ENCODE results near the gene PCBP3. TPM values are rescaled to one million over a fixed set of nuclear protein-coding genes. Genes with fewer than 3 reads are reported as not detected.

Gene PCBP3
- total RNA-seq, 1 experiment from 2014 or later = 0.23 TPM

DNA sequence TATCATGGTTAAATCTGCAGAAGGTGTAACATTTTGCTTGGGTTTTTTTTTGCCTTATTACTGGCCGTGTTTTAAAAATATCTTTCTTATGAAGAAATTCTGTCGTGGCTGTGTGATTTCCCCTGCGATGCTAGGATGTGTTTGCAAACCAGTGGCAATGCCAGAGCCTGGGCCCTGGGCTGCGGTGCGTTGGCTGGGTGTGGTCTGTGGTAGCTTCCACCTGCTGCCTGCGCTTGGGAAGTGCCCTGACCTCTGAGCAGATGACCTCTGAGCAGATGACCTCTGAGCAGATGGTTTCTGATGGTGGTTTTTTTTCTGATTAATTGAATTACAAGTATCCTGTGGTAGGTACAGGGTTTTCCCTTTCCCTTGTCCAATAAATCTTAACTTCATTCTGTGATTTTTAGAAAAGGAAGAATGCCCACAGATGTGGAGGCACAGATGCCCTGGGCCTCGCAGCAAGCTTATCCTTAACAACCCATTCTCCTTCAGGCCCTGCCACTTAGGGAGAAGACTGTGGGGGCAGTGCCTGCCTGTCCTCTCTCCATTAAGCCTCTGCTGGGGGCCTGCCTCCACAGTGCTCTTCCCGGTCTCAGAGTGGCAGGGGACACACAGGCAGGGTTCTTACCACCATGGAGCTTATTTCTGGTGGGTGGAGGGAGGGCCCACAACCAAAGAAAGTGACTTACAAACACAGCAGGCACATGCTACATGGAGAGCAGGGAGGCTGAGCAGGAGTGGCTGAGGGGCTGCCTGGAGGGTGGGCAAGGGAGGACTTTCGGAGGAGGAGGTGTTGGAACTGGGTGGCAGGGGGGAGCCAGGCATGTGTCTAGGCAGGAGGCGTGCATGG is 81.7 kb downstream of the PCBP3 start:
- H3K27me3 ChIP-seq = peaks cover 7% of the 10 kb centered on the region
- H3K36me3 ChIP-seq = no peaks in the 10 kb centered on the region
- no peak overlapping the region for H3K4me3 ChIP-seq
- no peaks in the 10 kb centered on the region for H3K9me3 ChIP-seq
- DNase-seq = no peak

- Histone ChIP-seq H3K36me3 (no peaks in the 10 kb centered on the region), H3K4me3 (no peak overlapping the region), H3K9me3 (no peaks in the 10 kb centered on the region), H3K27me3 (peaks cover 7% of the 10 kb centered on the region)
- DNase-seq = no peak
Measured at GRCh38 chr21:45725844-45726200, 82.3 kb downstream of the PCBP3 start.

GRCh38 chr21:45726438-45726837 is 82.9 kb downstream of the PCBP3 start:
- Histone ChIP-seq H3K4me3 (no peak overlapping the region), H3K27me3 (peaks cover 7% of the 10 kb centered on the region), H3K9me3 (no peaks in the 10 kb centered on the region), H3K36me3 (no peaks in the 10 kb centered on the region)
- DNase-seq = no peak

- Histone ChIP-seq H3K4me3 (no peak overlapping the region), H3K36me3 (no peaks in the 10 kb centered on the region), H3K27me3 (peaks cover 7% of the 10 kb centered on the region), H3K9me3 (no peaks in the 10 kb centered on the region)
- DNase-seq = no peak
Measured at GRCh38 chr21:45727390-45727789, 83.9 kb downstream of the PCBP3 start.

DNA sequence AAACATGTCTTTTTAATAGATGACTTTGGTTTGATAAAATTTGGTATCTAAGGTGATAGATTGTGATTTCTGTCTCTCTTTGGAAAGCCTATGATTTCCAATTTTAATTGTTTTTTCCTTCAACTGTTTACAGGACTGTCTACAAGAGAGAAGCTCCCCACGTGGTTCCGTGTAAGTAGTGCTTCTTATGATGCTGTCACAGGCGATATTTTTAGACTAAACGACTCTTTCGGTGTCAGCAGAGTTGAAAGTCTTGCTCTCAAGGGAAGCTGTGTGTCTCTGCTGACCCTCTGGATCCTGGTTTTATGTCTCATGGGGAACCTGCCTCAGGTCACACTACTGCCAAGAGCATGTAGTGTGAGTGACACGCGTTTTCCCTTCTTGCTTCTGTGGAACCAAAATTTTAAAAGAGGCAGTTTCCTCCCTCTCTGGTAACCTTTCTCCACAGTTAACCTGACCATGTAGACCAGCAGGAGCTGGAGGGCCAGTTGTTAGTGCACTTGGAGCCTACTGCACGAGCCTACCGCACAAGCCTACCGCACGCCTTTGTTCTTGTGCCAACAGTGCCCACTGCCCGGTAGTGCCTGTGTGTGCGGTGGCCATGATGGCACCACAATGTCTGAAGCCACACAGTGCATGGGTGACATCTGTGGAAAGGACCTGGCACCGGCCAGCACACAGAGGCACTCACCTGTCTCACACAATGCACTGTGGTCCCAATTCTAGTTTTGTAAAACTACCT is 91.9 kb downstream of the PCBP3 start:
- DNase-seq = no peak
- Histone ChIP-seq H3K36me3 (no peaks in the 10 kb centered on the region), H3K27me3 (no peaks in the 10 kb centered on the region), H3K4me3 (no peak overlapping the region), H3K9me3 (no peaks in the 10 kb centered on the region)

- no peak for DNase-seq
- H3K9me3 ChIP-seq = no peaks in the 10 kb centered on the region
Measured at GRCh38 chr21:45736042-45736689, 92.6 kb downstream of the PCBP3 start.

GRCh38 chr21:45736690-45737484 is 93.4 kb downstream of the PCBP3 start:
- no peak overlapping the region for H3K4me3 ChIP-seq
- no peaks in the 10 kb centered on the region for H3K36me3 ChIP-seq
- no peaks in the 10 kb centered on the region for H3K27me3 ChIP-seq
- no peaks in the 10 kb centered on the region for H3K9me3 ChIP-seq
- DNase-seq = no peak

More at GRCh38 chr21:45736042-45736689, 92.6 kb downstream of the PCBP3 start:
- Histone ChIP-seq H3K27me3 (no peaks in the 10 kb centered on the region), H3K4me3 (no peak overlapping the region), H3K36me3 (no peaks in the 10 kb centered on the region)

DNA sequence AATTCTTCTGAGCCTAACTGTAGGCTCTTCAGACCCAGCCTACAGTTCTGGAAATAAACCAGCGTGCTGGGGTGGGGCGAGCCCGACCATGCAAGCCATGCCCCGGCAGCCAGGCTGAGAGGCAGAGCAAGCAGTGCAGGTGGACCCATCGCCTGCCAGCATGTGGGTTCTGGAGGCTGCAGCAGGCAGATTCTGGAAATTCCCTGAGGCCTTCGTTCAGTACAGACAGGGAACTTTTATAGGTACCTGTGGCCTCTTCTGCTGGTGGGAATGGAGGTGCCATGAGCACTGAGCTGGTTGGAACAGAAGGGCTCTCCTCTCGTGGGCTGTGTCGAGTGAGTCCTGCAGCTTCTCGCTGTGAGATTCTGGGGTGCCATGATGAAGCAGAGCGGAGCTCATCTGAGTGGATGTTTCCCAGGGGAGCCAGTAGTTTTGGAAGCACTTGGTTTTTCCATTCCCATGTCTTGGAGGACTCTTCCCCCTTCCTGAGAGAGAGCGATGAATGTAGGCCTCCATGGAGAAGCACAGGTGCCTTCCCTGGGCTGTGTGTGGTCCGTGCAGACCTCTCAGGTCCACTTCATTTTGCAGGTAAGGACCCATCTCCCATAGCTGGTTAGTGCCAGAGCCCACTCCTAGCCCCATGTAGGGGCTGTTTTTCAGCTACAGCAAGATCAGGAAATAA is 94.1 kb downstream of the PCBP3 start:
- H3K9me3 ChIP-seq = no peaks in the 10 kb centered on the region
- no peaks in the 10 kb centered on the region for H3K27me3 ChIP-seq
- DNase-seq = no peak
- H3K36me3 ChIP-seq = no peaks in the 10 kb centered on the region
- H3K4me3 ChIP-seq = no peak overlapping the region

DNA sequence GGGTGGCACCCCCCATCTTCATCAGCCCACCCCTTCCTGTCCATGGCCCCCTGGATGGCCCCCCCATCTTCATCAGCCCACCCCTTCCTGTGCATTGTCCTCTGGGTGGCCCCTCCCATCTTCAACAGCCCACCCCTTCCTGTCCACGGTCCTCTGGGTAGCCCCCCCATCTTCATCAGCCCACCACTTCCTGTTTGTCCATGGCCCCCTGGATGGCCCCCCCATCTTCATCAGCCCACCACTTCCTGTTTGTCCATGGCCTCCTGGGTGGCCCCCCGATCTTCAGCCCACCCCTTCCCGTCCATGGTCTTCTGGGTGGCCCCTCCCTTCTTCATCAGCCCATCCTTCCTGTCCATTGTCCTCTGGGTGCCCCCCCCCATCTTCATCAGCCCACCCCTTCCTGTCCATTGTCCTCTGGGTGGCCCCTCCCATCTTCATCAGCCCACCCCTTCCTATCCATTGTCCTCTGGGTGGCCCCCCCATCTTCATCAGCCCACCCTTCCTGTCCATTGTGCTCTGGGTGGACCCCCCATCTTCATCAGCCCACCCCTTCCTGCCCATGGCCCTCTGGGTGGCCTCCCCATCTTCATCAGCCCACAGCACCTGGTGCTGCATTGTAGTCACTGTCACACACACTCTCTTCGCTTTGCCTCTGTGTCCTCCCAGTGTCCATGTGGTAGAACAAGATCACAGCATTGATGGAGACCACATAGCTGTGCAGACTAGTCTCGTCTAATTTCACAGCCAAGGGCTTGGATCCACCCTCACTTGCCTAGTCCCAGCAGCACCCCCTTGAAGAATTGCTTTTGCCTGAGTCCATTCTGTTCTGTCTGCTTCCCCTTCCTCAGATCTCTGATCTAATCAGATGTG is 95.9 kb downstream of the PCBP3 start:
- H3K36me3 ChIP-seq = no peaks in the 10 kb centered on the region
- H3K4me3 ChIP-seq = no peak overlapping the region
- H3K27me3 ChIP-seq = no peaks in the 10 kb centered on the region
- H3K9me3 ChIP-seq = no peaks in the 10 kb centered on the region
- DNase-seq = no peak

GRCh38 chr21:45740088-45740440 is 96.5 kb downstream of the PCBP3 start:
- no peaks in the 10 kb centered on the region for H3K9me3 ChIP-seq

DNA sequence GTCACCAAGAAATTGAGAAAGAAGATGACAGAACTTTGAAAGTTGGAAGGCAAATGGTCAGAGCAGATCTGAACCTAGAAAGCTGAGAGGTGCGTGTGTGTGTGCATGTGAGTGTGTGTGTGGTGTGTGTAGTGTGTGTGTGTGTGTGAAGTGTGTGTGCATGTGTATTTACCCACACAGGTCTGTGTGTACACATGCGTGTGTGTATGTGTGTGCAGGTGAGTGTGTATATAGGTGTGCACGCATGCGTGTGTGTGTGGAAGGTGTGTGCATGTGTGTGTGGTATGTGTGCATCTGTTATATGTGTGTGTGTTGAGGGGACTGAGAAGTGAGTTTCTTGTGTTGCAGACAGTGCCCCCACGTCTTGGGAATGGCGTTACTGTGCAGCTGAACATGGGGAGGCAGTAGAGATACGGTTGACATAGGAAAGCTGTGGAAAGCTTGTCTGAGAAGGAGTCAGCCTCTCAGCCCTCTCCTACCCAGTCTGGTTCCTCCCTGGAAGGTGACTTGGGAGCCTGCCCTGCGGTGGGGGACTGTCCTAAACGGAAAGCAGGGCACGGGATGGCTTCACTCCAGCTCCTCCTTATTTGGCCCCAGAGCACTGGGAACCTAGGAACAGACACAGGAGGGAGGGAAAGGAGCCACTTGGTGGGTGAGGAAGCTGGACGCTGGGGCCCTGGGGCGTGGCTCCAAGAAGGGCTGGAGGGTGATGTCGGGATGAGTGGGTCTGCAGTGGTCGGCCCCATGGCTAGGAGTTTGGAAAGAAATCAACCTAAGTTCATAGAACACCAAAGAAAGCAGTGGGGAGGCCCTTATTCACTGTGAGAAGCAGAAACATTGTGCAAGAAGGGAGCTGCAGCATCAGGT is 97.2 kb downstream of the PCBP3 start:
- Histone ChIP-seq H3K36me3 (no peaks in the 10 kb centered on the region), H3K27me3 (no peaks in the 10 kb centered on the region), H3K9me3 (no peaks in the 10 kb centered on the region), H3K4me3 (no peak overlapping the region)
- no peak for DNase-seq

More at GRCh38 chr21:45740088-45740440, 96.5 kb downstream of the PCBP3 start:
- no peak for DNase-seq
- no peak overlapping the region for H3K4me3 ChIP-seq
- no peaks in the 10 kb centered on the region for H3K27me3 ChIP-seq
- H3K36me3 ChIP-seq = no peaks in the 10 kb centered on the region

DNA sequence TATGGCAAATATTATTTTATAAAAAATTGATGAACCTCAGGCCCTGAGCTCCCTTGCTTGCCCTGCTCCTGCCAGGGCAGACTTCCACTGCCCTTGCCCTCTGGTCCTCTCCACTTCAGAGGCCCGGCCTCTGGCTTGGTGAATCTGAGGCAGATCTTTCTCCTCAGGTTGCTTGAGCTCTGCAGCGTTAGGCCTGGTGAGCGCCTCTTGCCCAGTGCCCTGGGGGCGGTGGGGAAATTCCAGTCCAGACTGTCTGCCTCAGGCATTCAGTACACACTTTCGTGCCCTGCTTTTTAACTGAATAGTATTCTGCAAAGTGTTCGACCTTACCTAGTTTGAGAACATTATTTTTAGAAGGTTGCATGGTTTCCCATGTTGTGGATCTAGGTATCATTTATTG is 98.2 kb downstream of the PCBP3 start:
- no peak overlapping the region for H3K4me3 ChIP-seq

GRCh38 chr21:45742247-45742646 is 98.7 kb downstream of the PCBP3 start:
- Histone ChIP-seq H3K4me3 (no peak overlapping the region), H3K9me3 (no peaks in the 10 kb centered on the region), H3K27me3 (no peaks in the 10 kb centered on the region), H3K36me3 (no peaks in the 10 kb centered on the region)
- DNase-seq = no peak

More for the DNA sequence above, 98.2 kb downstream of the PCBP3 start:
- Histone ChIP-seq H3K27me3 (no peaks in the 10 kb centered on the region), H3K9me3 (no peaks in the 10 kb centered on the region), H3K36me3 (no peaks in the 10 kb centered on the region)
- DNase-seq = no peak

- Histone ChIP-seq H3K9me3 (no peaks in the 10 kb centered on the region), H3K36me3 (no peaks in the 10 kb centered on the region), H3K27me3 (no peaks in the 10 kb centered on the region), H3K4me3 (no peak overlapping the region)
- DNase-seq = no peak
Measured at GRCh38 chr21:45745256-45745655, 101.7 kb downstream of the PCBP3 start.
